Measurements from ENCODE around the gene KMT5C. TPM values are rescaled to one million over a fixed set of nuclear protein-coding genes. Genes with fewer than 3 reads are reported as not detected.

KMT5C gene
- total RNA-seq, 4 donors from 2014 or later: 27.8 to 80.8 (median 31.3) TPM

DNA sequence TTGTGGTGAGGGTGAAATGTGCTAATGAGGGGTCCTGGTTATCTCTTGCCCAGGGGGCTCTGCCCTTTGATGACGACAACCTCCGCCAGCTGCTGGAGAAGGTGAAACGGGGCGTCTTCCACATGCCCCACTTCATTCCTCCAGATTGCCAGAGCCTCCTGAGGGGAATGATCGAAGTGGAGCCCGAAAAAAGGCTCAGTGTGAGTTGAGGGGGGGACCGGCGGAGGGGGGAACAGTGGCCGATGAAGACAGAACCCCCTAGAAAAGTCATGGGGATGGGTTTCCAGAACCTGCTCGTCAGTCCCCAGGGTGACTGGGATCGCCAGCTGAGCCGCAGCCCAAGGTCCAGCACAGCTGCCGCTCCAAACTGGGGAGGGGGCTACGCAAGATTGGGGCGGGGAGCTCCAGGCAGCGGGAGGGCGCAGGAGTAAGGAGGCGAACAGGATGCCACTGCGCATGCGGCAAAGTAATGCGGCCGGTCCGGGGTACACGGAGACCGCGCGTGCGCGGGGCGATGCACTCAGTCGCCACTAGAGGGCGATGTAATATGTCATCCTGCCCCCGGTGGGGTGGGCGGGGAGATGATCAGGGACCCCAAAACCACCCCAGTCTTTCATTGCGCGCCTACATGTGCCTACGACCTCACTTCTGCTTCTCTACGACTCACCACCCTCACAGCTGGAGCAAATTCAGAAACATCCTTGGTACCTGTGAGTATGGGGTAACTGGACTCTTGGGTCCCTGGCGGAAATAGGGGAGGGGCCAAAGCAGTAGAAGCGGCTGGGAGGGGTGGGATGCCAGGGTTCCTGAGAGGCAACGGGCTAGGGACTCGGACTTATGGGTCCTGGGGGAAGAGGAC lies 38.0 kb upstream of the KMT5C start:
- Histone ChIP-seq H3K4me1 (peaks cover 4 to 10% (median 9%) of the 10 kb centered on the region in 4 donors), H3K4me3 (peak overlapping the region in 3 of 4 donors; percentile 8 to 41 (median 24)), H3K9me3 (no peaks in the 10 kb centered on the region), H3K27ac (peak overlapping the region in 1 of 4 donors; percentile 9), H3K27me3 (no peaks in the 10 kb centered on the region), H3K36me3 (no peaks in the 10 kb centered on the region)
- TF ChIP-seq, protein P1, sequence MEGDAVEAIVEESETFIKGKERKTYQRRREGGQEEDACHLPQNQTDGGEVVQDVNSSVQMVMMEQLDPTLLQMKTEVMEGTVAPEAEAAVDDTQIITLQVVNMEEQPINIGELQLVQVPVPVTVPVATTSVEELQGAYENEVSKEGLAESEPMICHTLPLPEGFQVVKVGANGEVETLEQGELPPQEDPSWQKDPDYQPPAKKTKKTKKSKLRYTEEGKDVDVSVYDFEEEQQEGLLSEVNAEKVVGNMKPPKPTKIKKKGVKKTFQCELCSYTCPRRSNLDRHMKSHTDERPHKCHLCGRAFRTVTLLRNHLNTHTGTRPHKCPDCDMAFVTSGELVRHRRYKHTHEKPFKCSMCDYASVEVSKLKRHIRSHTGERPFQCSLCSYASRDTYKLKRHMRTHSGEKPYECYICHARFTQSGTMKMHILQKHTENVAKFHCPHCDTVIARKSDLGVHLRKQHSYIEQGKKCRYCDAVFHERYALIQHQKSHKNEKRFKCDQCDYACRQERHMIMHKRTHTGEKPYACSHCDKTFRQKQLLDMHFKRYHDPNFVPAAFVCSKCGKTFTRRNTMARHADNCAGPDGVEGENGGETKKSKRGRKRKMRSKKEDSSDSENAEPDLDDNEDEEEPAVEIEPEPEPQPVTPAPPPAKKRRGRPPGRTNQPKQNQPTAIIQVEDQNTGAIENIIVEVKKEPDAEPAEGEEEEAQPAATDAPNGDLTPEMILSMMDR (IDR thresholded peaks at IDR 0.05): peak; percentile 95 to 99 (median 98)
- TF ChIP-seq POLR2AphosphoS5 (IDR thresholded peaks at IDR 0.05): no peak
- TF ChIP-seq POLR2A (IDR thresholded peaks at IDR 0.05): no peak
- 9 to 11% methylated on average over 8 to 42 of the region's 42 CpGs for WGBS, 2 donors (ENCODE audit: low coverage in 1 of 2)
- intact Hi-C loops (cut with DNase I; ENCODE audit: low total_unique reads): loop anchor here (5.0 kb wide), 1 partner anchor 81 kb away; the partner anchor contains the start of gene TMEM238
- DNase-seq: peak; percentile 93
- in situ Hi-C loops (cut with MboI; ENCODE audit: low pct_ligation_motif_present in 1 of 4, low pct_unique_long_range_greater_than_20kb in 1 of 4, low sequenced_read_pairs in 3 of 4): no loop called here

DNA sequence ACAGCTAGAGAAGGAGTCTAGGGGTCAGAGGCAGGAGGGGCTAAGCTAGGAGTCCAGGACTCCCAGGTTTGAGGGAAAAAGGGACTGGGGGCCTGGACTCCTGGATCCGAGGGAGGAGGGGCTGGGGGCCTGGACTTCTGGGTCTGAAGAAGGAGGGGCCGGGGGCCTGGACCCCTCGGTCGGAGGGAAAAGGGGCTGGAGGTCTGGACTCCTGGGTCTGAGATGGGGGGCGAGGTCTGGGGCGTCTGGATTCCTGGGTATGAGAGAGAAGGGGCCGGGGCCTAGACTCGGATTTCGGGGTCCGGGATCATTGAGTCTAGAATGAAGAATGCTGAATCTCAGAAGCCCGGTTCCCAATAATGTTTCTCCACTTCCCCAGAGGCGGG lies 37.4 kb upstream of the KMT5C start:
- no peaks in the 10 kb centered on the region for H3K27me3 ChIP-seq
- no peak for DNase-seq
- WGBS, 2 donors (ENCODE audit: low coverage in 1 of 2): 71% methylated on average over 9 to 12 of the region's 12 CpGs
- peaks cover 4 to 10% (median 9%) of the 10 kb centered on the region in 4 donors for H3K4me1 ChIP-seq
- no peak overlapping the region for H3K27ac ChIP-seq
- in situ Hi-C loops (cut with MboI; ENCODE audit: low pct_ligation_motif_present in 1 of 4, low pct_unique_long_range_greater_than_20kb in 1 of 4, low sequenced_read_pairs in 3 of 4) (no loop called here), intact Hi-C loops (cut with DNase I; ENCODE audit: low total_unique reads) (loop anchor here (5.0 kb wide), 1 partner anchor 80 kb away; the partner anchor contains the start of gene TMEM238)
- H3K36me3 ChIP-seq: no peaks in the 10 kb centered on the region
- H3K4me3 ChIP-seq: peak overlapping the region in 1 of 4 donors; percentile 41
- no peak for TF ChIP-seq POLR2AphosphoS5 (IDR thresholded peaks at IDR 0.05)
- TF ChIP-seq POLR2A (IDR thresholded peaks at IDR 0.05): no peak
- TF ChIP-seq, protein P1 (IDR thresholded peaks at IDR 0.05): no peak
- no peak for TF ChIP-seq EP300 (IDR thresholded peaks at IDR 0.05; ENCODE audit: low read depth)
- no peaks in the 10 kb centered on the region for H3K9me3 ChIP-seq

DNA sequence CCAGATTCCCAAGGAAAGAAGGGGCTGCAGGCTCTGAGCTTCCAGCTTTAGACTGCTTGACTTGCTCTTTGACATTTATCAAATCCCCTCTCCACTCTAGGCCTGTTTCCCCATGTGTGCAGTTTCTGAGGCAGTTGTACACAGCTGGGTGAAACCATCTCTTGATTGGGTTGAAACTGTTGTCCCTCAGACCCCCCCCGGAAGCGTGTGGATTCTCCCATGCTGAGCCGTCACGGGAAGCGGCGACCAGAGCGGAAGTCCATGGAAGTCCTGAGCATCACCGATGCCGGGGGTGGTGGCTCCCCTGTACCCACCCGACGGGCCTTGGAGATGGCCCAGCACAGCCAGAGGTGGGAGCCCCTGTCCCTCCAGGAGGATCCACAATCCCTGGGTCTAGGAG lies 36.2 kb upstream of the KMT5C start:
- TF ChIP-seq EP300 (IDR thresholded peaks at IDR 0.05; ENCODE audit: low read depth): no peak
- TF ChIP-seq POLR2AphosphoS5 (IDR thresholded peaks at IDR 0.05): no peak
- TF ChIP-seq, protein P1 (IDR thresholded peaks at IDR 0.05): no peak
- TF ChIP-seq POLR2A (IDR thresholded peaks at IDR 0.05): no peak
- 97% methylated on average over 11 of the region's 11 CpGs; no CpG with 5 or more reads in 1 of the 2 donors for WGBS, 2 donors (ENCODE audit: low coverage in 1 of 2)
- no peak for DNase-seq
- Histone ChIP-seq H3K4me1 (peaks cover 4 to 10% (median 9%) of the 10 kb centered on the region in 4 donors), H3K27me3 (no peaks in the 10 kb centered on the region), H3K9me3 (no peaks in the 10 kb centered on the region), H3K27ac (no peak overlapping the region), H3K4me3 (no peak overlapping the region), H3K36me3 (no peaks in the 10 kb centered on the region)
- intact Hi-C loops (cut with DNase I; ENCODE audit: low total_unique reads): loop anchor here (5.0 kb wide), 1 partner anchor 79 kb away; the partner anchor contains the start of gene TMEM238
- in situ Hi-C loops (cut with MboI; ENCODE audit: low pct_ligation_motif_present in 1 of 4, low pct_unique_long_range_greater_than_20kb in 1 of 4, low sequenced_read_pairs in 3 of 4): no loop called here

DNA sequence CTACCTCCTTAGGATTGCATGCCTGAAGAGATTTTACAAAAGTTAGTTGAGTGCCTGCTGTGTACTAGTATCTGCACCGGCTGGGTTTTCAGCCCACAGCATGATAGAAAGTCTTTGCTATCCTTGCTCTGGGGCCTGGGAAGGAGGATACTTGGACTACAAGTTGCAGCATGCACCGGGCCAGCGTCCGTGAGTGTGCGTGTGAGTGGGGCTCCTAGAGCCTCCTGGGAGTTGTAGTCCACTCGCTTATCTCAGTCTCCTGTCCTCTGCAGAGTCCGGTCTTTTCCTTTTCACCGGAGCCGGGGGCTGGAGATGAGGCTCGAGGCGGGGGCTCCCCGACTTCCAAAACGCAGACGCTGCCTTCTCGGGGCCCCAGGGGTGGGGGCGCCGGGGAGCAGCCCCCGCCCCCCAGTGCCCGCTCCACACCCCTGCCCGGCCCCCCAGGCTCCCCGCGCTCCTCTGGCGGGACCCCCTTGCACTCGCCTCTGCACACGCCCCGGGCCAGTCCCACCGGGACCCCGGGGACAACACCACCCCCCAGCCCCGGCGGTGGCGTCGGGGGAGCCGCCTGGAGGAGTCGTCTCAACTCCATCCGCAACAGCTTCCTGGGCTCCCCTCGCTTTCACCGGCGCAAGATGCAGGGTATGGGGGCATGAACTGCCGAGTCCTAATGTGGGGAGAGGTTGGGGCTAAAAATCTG lies 35.2 kb upstream of the KMT5C start:
- intact Hi-C loops (cut with DNase I; ENCODE audit: low total_unique reads) (loop anchor here (5.0 kb wide), 1 partner anchor 78 kb away; the partner anchor contains the start of gene TMEM238), in situ Hi-C loops (cut with MboI; ENCODE audit: low pct_ligation_motif_present in 1 of 4, low pct_unique_long_range_greater_than_20kb in 1 of 4, low sequenced_read_pairs in 3 of 4) (no loop called here)
- Histone ChIP-seq H3K27ac (no peak overlapping the region), H3K4me3 (no peak overlapping the region), H3K36me3 (no peaks in the 10 kb centered on the region), H3K27me3 (no peaks in the 10 kb centered on the region), H3K9me3 (no peaks in the 10 kb centered on the region), H3K4me1 (peaks cover 4 to 10% (median 9%) of the 10 kb centered on the region in 4 donors)
- peak; percentile 39 for DNase-seq
- 77 to 89% methylated on average over 13 to 39 of the region's 39 CpGs for WGBS, 2 donors (ENCODE audit: low coverage in 1 of 2)
- no peak for TF ChIP-seq EP300 (IDR thresholded peaks at IDR 0.05; ENCODE audit: low read depth)
- no peak for TF ChIP-seq POLR2A (IDR thresholded peaks at IDR 0.05)
- TF ChIP-seq, protein P1 (IDR thresholded peaks at IDR 0.05): no peak
- TF ChIP-seq POLR2AphosphoS5 (IDR thresholded peaks at IDR 0.05): no peak
